Erythroblast (primary cell): ENCODE measurements around the gene MAP3K4.

Source experiments
- GATA1 ChIP-seq: IDR thresholded peaks from 2 replicates; pipeline ENCODE4 v1.6.1; 2011; ENCODE audit warnings: low read depth, mild to moderate bottlenecking, control low read depth, low read length, moderate library complexity
- POLR2A ChIP-seq: IDR thresholded peaks from 2 replicates; pipeline ENCODE4 v1.6.1; 2011; ENCODE audit warnings: mild to moderate bottlenecking, low read length

- TF ChIP-seq POLR2A (no peak), GATA1 (no peak)
Observed at GRCh38 chr6:161142957-161143296, 151.4 kb downstream of the MAP3K4 start.
